Large intestine (tissue), 3 donors: ENCODE data around the gene FBXO28. TPM values are rescaled to one million over a fixed set of nuclear protein-coding genes. Genes with fewer than 3 reads are reported as not detected.
"Not testable (repeated sequence)": the region's sequence is repeated elsewhere in the genome, so short reads cannot be mapped to it uniquely, and the experiment has no call there.

Experiments
- DNase-seq, 2 donors: peaks; one replicate each; pipeline versions ENCODE4 v3.0.0 to v3.0.0-alpha.2; 2013
- H3K27ac ChIP-seq: one replicate; pipeline ENCODE4 v1.5.1; 2013; ENCODE audit warnings: low read length
- H3K27me3 ChIP-seq: 2 replicates; pipeline ENCODE4 v1.6.1; 2013; ENCODE audit warnings: low read length; ENCODE audit not compliant: control insufficient read depth, insufficient read depth
- H3K36me3 ChIP-seq: 2 replicates; pipeline ENCODE4 v1.6.1; 2013; ENCODE audit warnings: low read length; ENCODE audit not compliant: control insufficient read depth, insufficient read depth
- H3K4me1 ChIP-seq: one replicate; pipeline ENCODE4 v1.6.1; 2013; ENCODE audit warnings: low read length; ENCODE audit not compliant: control insufficient read depth, insufficient read depth
- H3K4me3 ChIP-seq: one replicate; pipeline ENCODE4 v1.5.1; 2013; ENCODE audit warnings: low read length
- H3K9me3 ChIP-seq: one replicate; pipeline ENCODE4 v1.6.1; 2013; ENCODE audit warnings: mild to moderate bottlenecking, low read depth, low read length, moderate library complexity; ENCODE audit not compliant: control insufficient read depth
- WGBS: methylation state at CpG from one replicate; pipeline ENCODE4 v1.1.5; 2013; ENCODE audit warnings: low lambda C conversion rate; ENCODE audit not compliant: insufficient coverage; 5-methylcytosine and 5-hydroxymethylcytosine counted together
- polyA plus RNA-seq: library from polyadenylated mRNA; unstranded; fragments of 120-200 nt; gene quantifications from one replicate; pipeline ENCODE4 v1.2.1, GENCODE V29; 2013

Gene FBXO28
- polyA plus RNA-seq, 1 donor, result 24.9 TPM

DNA sequence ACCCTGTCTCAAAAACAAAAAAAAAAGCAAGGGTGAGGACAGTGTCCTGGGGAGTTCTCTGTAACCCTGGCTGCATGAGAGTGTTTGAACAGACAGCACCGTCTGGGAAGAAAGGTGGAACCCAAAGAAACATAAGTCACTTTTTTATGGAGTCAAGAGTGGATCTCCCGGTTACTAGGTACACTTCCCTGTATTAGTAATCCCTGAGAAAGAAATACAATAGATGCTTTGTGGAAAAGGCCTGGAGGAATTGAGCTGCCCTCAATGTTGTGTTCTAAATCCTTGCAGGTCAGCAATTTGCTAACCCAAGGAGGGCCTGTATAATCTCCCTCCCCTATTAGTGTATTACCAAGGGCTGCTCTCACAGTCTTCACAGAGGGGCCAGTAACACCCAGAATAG lies 85.8 kb downstream of the FBXO28 start:
- Histone ChIP-seq H3K36me3 (no peaks in the 10 kb centered on the region), H3K4me3 (no peak overlapping the region), H3K9me3 (no peaks in the 10 kb centered on the region), H3K27me3 (no peaks in the 10 kb centered on the region), H3K27ac (no peak overlapping the region), H3K4me1 (peaks cover 32% of the 10 kb centered on the region)
- DNase-seq, result no peak
- WGBS, result no CpG with 5 or more reads among the region's 2 CpGs

DNA sequence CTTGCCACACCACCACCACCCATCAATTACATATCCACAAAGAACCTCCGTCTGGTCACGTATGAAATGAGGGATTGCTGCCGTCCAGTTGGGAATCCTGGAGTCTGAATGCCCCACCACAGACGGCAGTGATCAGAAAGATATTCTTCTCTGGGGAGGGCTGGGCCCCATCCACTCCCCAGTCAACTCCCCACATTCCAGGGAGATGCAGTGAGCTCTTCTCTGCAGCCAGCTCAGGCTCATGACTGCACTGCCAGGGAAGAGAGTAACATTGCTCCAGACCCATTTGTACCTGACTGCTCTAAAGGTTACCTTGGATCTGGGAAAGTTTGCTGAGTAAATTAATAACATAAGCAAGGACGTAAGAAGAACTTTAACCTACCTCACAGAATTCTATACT lies 87.5 kb downstream of the FBXO28 start:
- Histone ChIP-seq H3K9me3 (no peaks in the 10 kb centered on the region), H3K36me3 (no peaks in the 10 kb centered on the region), H3K4me3 (no peak overlapping the region), H3K4me1 (peaks cover 32% of the 10 kb centered on the region), H3K27ac (peak overlapping the region; percentile 91), H3K27me3 (no peaks in the 10 kb centered on the region)
- peak; percentile 74 to 87 for DNase-seq
- WGBS, result no CpG with 5 or more reads among the region's 5 CpGs

GRCh38 chr1:224201853-224202252 lies 87.9 kb downstream of the FBXO28 start:
- peaks cover 30% of the 10 kb centered on the region for H3K4me1 ChIP-seq
- no peaks in the 10 kb centered on the region for H3K36me3 ChIP-seq
- H3K9me3 ChIP-seq, result no peaks in the 10 kb centered on the region
- WGBS, result no CpG with 5 or more reads among the region's 4 CpGs
- peak overlapping the region; percentile 91 for H3K27ac ChIP-seq
- no peak for DNase-seq
- H3K27me3 ChIP-seq, result no peaks in the 10 kb centered on the region
- no peak overlapping the region for H3K4me3 ChIP-seq

DNA sequence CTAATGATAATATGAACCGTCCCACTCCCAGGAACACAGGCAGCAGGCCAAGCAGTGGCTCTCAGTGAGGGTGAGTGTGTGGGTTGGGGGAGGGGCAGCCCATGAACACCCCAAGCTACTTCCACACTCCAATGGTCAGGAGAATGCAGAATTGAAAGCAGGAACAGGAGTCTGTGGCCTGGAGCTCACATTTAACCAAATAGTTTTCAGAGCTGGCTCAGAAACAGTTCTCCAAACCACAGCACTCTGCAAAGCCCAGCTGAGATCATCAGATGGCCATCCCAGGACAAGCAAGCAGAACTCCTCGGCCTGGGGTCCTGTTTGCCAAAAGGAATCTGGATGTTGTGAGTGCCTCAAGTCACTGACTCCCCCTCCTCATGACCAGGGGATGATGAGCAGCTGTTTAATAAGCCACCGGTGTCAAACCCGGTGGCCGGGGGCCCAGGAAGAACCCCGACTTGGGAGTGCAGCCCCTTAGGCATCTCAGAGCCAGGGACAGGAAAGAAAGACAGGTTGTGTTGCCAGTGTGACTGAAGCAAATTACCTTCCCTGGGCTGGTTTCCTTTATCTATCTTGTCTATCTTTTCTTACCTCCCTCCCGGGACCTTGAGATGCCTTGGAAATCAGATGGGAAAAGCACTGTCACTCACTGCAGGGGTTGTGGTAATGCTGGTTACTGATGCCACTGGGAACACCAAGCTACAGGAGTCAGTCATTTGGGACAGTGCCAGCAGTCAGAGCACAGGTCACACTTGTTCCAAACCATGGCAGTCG lies 89.5 kb downstream of the FBXO28 start:
- no peak overlapping the region for H3K4me3 ChIP-seq
- no peak overlapping the region for H3K27ac ChIP-seq
- peaks cover 24% of the 10 kb centered on the region for H3K4me1 ChIP-seq
- no peaks in the 10 kb centered on the region for H3K36me3 ChIP-seq
- WGBS, result no CpG with 5 or more reads among the region's 8 CpGs
- peak in 1 of 2 donors; percentile 29 for DNase-seq
- H3K9me3 ChIP-seq, result no peaks in the 10 kb centered on the region
- H3K27me3 ChIP-seq, result no peaks in the 10 kb centered on the region

DNA sequence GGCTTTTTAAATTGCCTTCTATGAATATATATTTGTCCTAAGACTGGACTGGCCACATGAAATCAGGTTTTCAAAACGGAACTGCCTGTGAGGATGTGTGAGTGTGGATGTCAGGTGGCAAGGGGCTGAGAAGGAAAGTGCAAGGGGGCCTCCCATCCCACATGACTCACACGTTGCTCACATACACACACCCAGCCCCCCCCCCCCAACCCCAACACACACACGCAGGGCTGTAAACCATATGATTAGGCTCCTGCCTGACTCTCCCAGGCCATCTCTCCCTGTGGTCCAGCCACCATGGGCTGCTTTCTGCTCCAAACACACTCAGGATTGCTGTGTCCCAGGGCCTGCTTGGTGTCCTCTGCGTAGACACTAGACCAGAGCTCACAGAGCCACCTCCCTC lies 91.5 kb downstream of the FBXO28 start:
- H3K27ac ChIP-seq, result peak overlapping the region; percentile 88
- no peaks in the 10 kb centered on the region for H3K36me3 ChIP-seq
- peaks cover 28% of the 10 kb centered on the region for H3K4me1 ChIP-seq
- no CpG with 5 or more reads among the region's 4 CpGs for WGBS
- H3K9me3 ChIP-seq, result no peaks in the 10 kb centered on the region
- no peak overlapping the region for H3K4me3 ChIP-seq
- peak; percentile 74 to 88 for DNase-seq
- no peaks in the 10 kb centered on the region for H3K27me3 ChIP-seq

DNA sequence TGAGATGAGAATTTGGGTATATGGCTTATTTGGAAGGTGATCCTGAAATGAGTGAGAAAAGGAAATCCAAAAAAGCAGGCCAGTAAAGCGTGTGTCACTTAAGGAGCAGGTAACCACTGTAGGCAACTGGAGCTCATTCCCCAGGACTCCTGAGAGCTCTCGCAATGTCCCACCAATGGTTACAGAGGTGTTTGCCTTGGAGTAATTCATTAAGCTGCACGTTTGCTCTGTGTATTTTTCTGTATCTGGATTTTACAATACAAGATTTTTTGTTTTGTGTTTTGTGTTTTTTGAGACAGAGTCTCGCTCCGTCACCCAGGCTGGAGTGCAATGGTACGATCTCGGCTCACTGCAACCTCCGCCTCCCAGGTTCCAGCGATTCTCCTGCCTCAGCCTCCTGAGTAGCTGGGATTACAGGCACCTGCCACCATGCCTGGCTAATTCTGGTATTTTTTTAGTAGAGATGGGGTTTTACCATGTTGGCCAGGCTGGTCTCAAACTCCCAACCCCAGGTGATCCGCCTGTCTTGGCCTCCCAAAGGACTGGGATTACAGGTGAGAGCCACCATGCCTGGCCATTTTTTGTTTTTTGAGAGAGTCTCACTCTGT lies 92.1 kb downstream of the FBXO28 start:
- H3K27me3 ChIP-seq, H3K9me3 ChIP-seq, H3K36me3 ChIP-seq, H3K4me3 ChIP-seq: not testable (repeated sequence)
- Histone ChIP-seq H3K4me1 (peaks cover 28% of the 10 kb centered on the region), H3K27ac (peak overlapping the region; percentile 88)
- no CpG with 5 or more reads among the region's 10 CpGs for WGBS
- DNase-seq, result peak in 1 of 2 donors; percentile 65

DNA sequence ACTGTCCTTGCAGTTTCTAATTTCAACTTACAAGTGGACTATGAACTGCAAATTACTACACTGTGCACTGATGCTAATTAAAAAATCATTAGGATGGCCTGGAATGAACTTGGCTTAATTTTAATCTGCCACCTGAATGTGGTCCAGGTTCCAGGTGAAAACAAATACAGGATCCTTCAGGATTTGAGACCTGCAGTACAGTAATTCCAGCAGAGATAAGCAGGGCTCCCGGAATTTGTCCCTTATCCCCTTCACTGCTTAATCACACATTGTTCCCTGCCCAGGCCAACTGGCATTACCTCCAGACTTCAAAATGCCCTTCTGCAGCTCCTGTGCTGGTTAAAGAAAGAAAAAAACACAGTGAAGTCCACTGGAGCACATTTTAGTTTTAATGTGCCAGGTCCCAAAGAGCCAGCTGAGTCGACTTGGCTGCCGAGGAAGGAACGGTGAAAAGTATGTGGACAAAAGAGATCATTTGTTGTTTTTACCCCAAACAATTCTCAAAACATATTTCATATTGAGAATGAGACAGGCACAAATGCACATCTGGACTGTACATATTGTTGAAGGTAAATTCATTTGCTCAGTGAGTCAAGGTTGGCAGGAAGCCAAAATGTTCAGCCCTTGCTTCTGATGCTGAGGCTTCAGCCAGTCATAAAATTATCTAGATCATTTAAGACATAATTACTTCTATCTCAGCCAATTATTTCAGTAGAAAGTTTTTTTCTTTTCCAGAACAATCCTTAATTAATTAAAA lies 97.5 kb downstream of the FBXO28 start:
- H3K27ac ChIP-seq, result peak overlapping the region; percentile 53
- peak; percentile 59 to 77 for DNase-seq
- 52% methylated on average over 3 of the region's 4 CpGs for WGBS

More for the DNA sequence above, 97.5 kb downstream of the FBXO28 start:
- no peak overlapping the region for H3K4me3 ChIP-seq
- no peaks in the 10 kb centered on the region for H3K9me3 ChIP-seq
- H3K36me3 ChIP-seq, result no peaks in the 10 kb centered on the region
- H3K27me3 ChIP-seq, result no peaks in the 10 kb centered on the region
- H3K4me1 ChIP-seq, result peaks cover 37% of the 10 kb centered on the region

Other genes starting within 250 kb of the FBXO28 start
- gene DEGS1, start 69.1 kb downstream of the FBXO28 start, polyA plus RNA-seq, result 37.6 TPM
- 26.8 TPM for gene NVL, start 216.1 kb downstream of the FBXO28 start, polyA plus RNA-seq
- 50.0 TPM for gene CNIH4, start 242.8 kb downstream of the FBXO28 start, polyA plus RNA-seq